HUES64 (cell line): ENCODE measurements around the gene PRDM11.

Experiments used
- H3K27ac ChIP-seq: 2 replicates; pipeline ENCODE4 v1.7.0; 2013; ENCODE audit warnings: low read depth, low read length, inconsistent platforms
- H3K27me3 ChIP-seq: 2 replicates; pipeline ENCODE4 v1.6.1; 2013; ENCODE audit warnings: mild to moderate bottlenecking, low read length; ENCODE audit not compliant: insufficient read depth
- H3K36me3 ChIP-seq: 2 replicates; pipeline ENCODE4 v1.6.1; 2013; ENCODE audit warnings: mild to moderate bottlenecking, low read length; ENCODE audit not compliant: insufficient read depth
- H3K4me1 ChIP-seq: 2 replicates; pipeline ENCODE4 v1.6.1; 2013; ENCODE audit warnings: mild to moderate bottlenecking, low read length, moderate library complexity; ENCODE audit not compliant: insufficient read depth
- H3K4me3 ChIP-seq: 2 replicates; pipeline ENCODE4 v1.5.1; 2013; ENCODE audit warnings: mild to moderate bottlenecking, low read length, moderate library complexity
- H3K9ac ChIP-seq: 2 replicates; pipeline ENCODE4 v1.6.1; 2013; ENCODE audit warnings: mild to moderate bottlenecking, low read depth, low read length
- H3K9me3 ChIP-seq: 2 replicates; pipeline ENCODE4 v1.6.1; 2013; ENCODE audit warnings: low read depth, low read length; ENCODE audit not compliant: insufficient read depth
- WGBS: fragments of 150-250, 120-280 bp; methylation state at CpG from one replicate; pipeline ENCODE4 v1.1.7; 2013; ENCODE audit warnings: missing lambda C conversion rate; 5-methylcytosine and 5-hydroxymethylcytosine counted together

PRDM11 gene

DNA sequence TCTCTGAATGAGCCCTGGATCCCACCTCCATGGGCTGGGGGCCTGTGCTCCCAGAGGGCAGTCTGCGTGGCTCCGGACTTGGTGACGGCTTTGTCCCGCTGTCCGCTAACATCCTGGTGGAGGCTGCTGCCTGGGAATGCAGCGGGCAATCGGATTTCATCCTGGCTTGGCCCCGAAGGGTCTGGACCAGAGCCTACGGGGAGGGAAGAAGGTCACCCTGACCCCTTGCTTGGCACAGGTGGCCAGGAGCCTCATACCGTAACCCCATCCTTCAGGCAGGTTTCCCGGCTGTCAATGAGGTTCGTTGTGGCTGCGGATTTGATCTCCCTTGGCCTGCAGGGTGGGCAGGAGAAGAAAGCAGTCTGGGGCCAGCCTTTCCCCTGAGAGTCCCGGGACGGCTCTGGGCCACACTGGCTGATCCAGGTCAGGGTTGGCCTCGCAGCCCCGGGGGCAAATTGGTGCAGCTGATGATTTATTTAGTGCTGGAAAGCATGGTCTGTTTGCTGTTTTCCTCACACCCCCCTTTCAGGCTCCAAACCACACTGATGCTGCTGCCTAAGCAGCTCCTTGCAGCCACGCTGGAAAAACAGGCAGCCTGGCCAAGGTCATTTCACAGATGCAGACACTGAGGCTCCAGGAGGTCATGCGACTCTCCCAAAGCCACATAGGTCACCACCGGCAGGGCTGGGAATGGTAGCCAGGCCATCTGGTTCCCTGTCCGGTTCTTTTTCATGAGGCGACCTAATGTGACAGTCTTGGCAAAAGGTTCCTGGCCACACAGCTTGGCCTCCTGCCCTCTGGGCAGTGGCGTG is 15.0 kb downstream of the PRDM11 start:
- 92% methylated on average over 23 of the region's 23 CpGs for WGBS
- Histone ChIP-seq H3K4me1 (no peaks in the 10 kb centered on the region), H3K36me3 (no peaks in the 10 kb centered on the region)

DNA sequence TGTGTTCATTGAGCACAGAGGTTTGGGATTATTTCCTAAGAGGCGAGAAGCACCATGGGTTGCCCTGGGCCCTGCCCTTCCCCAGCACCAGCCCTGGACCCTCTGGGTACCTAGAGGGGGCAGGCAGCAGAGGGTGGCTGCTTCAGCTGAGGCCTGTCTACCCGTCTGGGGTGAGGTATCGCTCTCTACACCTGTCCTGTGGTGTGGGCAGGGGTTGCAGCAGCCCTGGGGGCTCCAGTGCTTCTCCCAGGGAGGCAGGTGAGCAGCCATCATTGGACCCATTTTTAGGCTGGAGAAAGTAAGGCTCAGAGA is 15.6 kb downstream of the PRDM11 start:
- WGBS, result 97% methylated on average over 3 of the region's 3 CpGs
- H3K4me1 ChIP-seq, result no peaks in the 10 kb centered on the region
- no peaks in the 10 kb centered on the region for H3K9me3 ChIP-seq
- no peaks in the 10 kb centered on the region for H3K36me3 ChIP-seq
- no peak overlapping the region for H3K4me3 ChIP-seq
- H3K27ac ChIP-seq, result no peak overlapping the region
- H3K27me3 ChIP-seq, result no peaks in the 10 kb centered on the region
- no peak overlapping the region for H3K9ac ChIP-seq

More for the DNA sequence above, 15.0 kb downstream of the PRDM11 start:
- no peak overlapping the region for H3K9ac ChIP-seq
- no peak overlapping the region for H3K27ac ChIP-seq
- no peaks in the 10 kb centered on the region for H3K9me3 ChIP-seq
- H3K27me3 ChIP-seq, result no peaks in the 10 kb centered on the region
- H3K4me3 ChIP-seq, result no peak overlapping the region

DNA sequence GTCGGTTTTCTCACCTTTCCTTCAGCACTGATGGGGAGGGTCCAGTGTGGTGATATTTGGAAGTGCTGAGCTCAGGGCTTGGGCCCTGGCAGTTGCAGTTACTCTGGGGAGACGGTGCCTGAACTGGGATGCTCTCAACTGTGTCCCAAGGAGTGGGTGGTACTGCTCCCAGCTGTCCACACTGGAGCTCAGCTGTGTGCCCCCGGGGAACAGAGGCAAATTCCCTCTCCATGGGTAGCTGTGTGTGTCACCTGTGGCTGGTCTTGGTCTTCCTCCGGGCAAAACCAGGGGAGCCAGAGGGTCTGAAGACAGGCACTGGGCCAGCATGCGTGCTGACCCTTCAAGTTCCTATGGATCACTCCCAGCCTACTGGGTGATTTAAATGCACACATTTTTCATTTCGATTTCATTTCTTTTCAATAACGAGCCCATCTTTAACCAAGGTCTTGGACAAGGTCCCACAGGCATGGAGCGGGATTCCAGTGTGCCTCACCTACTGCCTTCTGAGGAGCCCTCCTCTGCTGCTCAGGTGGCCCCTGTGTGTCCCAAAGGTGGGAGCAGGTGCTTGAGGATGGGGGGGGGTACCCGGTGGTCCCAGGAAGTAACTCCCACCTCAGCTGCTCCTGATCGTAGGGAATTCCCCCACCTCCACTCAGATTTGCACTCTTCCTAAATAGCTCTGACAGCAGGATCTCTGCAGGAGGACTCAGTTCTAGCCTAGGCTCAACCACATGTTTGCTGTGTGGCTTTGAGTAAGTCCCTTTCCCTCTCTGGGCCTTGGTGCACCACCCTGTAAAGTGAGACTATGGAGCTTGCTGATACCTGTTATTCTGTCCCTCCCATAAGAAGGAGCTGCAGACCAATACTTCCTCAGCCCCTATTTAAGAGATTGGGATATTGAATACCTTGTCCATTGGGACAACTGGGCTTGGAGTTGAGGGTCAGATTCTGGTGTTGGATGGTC is 16.8 kb downstream of the PRDM11 start:
- WGBS, result 88% methylated on average over 9 of the region's 10 CpGs
- Histone ChIP-seq H3K4me3 (no peak overlapping the region), H3K9ac (no peak overlapping the region)

DNA sequence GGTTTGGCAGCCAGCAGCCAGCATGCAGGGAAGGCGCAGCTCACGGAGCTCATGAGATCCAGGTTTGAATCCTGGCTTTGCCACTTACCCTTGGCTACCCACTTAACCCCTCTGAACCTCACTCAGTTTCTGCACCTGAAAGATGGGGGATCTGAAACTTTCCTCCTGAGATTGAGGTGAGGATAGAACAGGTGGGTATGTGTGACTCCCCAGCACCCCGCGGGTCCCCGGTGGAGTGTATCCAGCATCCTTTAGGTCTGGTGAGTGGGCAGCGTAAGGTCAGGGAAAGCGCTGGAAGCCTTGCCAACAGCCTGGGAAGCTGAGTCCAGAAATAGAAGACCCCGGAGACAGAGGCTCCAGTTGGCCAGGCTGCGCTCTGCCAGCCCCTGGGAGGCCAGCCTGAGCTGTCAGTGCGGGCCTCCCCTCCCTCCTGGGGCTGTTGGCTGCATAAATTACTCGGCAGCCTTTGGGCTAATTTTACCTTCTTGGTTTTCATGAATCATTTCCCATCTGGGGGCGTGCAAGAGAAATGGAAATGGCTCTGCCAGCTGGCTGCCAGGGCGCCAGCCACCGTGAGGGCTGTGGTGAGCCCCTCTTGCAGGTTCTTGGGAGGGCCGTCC is 17.6 kb downstream of the PRDM11 start:
- Histone ChIP-seq H3K4me3 (no peak overlapping the region), H3K27me3 (no peaks in the 10 kb centered on the region), H3K36me3 (no peaks in the 10 kb centered on the region), H3K9ac (no peak overlapping the region), H3K4me1 (no peaks in the 10 kb centered on the region), H3K27ac (no peak overlapping the region), H3K9me3 (no peaks in the 10 kb centered on the region)
- 83% methylated on average over 15 of the region's 15 CpGs for WGBS

More for the DNA sequence above, 16.8 kb downstream of the PRDM11 start:
- no peaks in the 10 kb centered on the region for H3K27me3 ChIP-seq
- no peaks in the 10 kb centered on the region for H3K36me3 ChIP-seq
- no peaks in the 10 kb centered on the region for H3K9me3 ChIP-seq
- no peak overlapping the region for H3K27ac ChIP-seq
- no peaks in the 10 kb centered on the region for H3K4me1 ChIP-seq

DNA sequence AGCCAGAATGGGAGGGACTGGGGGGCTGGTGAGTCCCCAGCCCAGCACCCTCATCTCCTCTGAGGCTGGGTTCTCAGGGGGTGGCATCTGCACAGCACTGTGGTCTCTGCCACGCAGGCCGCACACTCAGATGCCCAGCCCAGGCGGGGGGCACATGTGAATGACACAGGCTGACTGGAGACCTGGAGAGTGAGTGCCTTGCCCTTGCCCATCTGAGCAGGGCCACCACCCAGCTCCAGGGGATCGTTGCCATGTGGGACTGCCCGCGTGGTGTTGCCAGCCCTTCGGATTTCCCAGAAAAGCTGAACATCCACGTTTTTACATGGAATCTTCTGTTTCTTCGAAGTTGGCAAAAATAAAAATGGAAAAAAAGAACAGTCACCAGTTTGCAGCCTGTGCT is 18.9 kb downstream of the PRDM11 start:
- 94% methylated on average over 9 of the region's 9 CpGs for WGBS
- H3K4me3 ChIP-seq, result no peak overlapping the region
- H3K4me1 ChIP-seq, result no peaks in the 10 kb centered on the region
- H3K9ac ChIP-seq, result no peak overlapping the region
- no peaks in the 10 kb centered on the region for H3K27me3 ChIP-seq
- H3K27ac ChIP-seq, result no peak overlapping the region
- H3K36me3 ChIP-seq, result no peaks in the 10 kb centered on the region
- no peaks in the 10 kb centered on the region for H3K9me3 ChIP-seq

DNA sequence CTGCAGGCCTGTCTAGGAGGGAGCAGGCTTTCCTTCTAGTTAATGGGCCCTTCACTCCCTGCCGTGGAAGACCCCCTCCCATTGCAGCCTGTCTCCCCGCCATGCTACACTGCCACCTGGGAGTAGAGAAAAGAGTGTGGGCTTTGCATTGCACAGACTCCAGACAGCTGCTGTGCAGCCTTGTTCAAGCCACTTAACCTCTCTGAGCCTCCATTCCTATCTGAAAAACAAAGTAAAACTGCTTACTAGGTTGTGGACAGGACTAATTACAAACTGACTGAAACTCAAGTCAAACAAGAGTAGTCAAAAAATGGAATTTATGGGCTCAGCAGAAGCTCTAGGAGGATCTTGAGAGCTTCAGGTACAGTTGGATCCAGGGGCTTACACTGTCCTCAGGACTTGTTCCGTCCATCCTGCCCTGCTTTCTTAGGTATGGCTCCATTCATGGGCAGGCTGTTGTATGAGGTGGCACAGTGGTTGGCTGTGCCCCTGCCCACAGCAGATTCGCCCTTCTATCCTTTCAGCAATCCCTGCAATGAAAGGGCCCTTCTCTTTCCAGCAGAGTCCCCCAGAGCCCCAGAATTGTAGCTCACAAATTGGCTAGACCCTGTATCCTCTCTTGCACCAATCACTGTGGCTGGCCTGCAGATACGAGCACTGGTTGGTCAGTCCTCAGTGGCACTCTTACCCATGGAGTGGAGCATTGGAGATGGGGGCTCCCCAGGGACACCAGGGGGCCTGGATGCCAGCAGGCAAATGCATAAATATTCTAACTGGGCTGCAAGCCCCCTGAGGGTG is 19.6 kb downstream of the PRDM11 start:
- Histone ChIP-seq H3K27me3 (no peaks in the 10 kb centered on the region), H3K27ac (no peak overlapping the region), H3K36me3 (no peaks in the 10 kb centered on the region), H3K9ac (no peak overlapping the region), H3K4me1 (no peaks in the 10 kb centered on the region), H3K9me3 (no peaks in the 10 kb centered on the region), H3K4me3 (no peak overlapping the region)
- WGBS, result 87% methylated on average over 5 of the region's 5 CpGs

DNA sequence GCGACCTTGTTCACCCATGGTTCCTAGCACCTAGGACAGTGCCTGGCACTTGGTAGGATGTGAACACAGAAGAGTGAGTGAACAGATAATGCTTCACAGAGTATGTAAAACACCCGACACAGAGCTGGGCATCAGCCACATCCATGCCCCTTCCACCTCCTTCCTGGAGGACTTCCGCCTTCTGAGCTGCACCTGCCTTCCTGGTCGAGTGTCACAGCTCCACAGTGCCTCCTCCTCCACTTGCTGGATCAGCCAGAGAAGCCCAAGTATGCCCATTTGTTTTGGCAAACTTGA is 20.1 kb downstream of the PRDM11 start:
- Histone ChIP-seq H3K9me3 (no peaks in the 10 kb centered on the region), H3K27ac (no peak overlapping the region), H3K4me3 (no peak overlapping the region), H3K36me3 (no peaks in the 10 kb centered on the region), H3K27me3 (no peaks in the 10 kb centered on the region), H3K9ac (no peak overlapping the region), H3K4me1 (no peaks in the 10 kb centered on the region)
- 82% methylated on average over 4 of the region's 4 CpGs for WGBS

DNA sequence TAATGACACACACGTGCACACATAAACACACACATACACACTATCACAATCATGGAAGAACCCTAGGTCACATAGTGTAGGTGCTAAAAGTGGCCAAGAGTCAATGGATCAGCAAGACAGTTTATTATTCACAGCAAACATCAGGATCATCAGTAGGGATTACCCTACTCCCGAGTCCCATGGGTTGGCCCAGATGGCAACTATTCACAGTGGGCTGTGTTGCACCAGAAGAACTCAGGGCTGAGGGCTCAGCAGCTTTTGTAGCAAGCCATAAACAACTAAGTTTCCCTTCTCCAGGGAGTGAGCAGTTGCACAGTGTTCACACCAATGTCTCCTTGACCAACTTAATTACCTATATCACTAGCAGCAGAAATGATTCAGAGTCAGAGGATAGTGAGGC is 20.8 kb downstream of the PRDM11 start:
- Histone ChIP-seq H3K4me3 (no peak overlapping the region), H3K9me3 (no peaks in the 10 kb centered on the region)
- 93% methylated on average over 2 of the region's 2 CpGs for WGBS

DNA sequence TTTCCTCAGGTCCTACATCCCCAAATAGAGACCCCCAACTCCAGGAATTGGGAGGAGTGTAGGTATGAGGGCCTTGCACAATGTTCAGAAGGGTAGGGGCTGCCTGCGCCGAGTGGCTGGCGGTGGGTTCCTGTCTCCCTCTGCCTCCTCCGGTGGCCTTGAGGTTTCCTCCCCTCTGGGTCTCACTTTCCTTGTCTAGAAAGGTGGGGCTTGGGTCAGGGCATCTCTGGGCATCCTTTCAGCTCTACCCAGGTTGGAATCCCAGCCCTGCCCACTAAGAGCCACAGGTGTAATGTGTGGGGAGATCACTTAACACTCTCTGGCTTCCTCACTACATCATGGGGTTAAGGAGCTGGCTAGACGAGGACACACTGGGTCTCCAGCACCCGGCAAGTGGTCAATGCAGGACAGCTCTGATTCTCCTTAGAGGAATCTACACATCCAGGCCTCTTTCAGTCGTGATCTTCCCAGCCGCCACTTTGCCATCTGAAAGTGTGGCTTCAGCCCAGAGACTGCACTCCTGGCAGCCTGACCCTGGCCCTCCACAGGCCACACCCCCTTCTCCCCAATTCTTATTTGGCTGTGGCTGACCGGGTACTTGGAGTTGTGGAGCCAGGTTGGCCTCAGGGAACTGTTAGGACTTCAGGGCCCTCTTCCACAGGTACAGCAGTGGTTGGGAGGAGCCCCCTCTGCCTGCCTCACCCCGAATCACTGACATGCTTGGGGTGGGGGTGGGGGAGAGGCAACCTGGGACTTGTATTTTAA is 22.1 kb downstream of the PRDM11 start:
- WGBS, result 82% methylated on average over 10 of the region's 10 CpGs
- H3K27me3 ChIP-seq, result no peaks in the 10 kb centered on the region

More for the DNA sequence above, 20.8 kb downstream of the PRDM11 start:
- Histone ChIP-seq H3K27me3 (no peaks in the 10 kb centered on the region), H3K36me3 (no peaks in the 10 kb centered on the region), H3K4me1 (no peaks in the 10 kb centered on the region), H3K27ac (no peak overlapping the region), H3K9ac (no peak overlapping the region)

DNA sequence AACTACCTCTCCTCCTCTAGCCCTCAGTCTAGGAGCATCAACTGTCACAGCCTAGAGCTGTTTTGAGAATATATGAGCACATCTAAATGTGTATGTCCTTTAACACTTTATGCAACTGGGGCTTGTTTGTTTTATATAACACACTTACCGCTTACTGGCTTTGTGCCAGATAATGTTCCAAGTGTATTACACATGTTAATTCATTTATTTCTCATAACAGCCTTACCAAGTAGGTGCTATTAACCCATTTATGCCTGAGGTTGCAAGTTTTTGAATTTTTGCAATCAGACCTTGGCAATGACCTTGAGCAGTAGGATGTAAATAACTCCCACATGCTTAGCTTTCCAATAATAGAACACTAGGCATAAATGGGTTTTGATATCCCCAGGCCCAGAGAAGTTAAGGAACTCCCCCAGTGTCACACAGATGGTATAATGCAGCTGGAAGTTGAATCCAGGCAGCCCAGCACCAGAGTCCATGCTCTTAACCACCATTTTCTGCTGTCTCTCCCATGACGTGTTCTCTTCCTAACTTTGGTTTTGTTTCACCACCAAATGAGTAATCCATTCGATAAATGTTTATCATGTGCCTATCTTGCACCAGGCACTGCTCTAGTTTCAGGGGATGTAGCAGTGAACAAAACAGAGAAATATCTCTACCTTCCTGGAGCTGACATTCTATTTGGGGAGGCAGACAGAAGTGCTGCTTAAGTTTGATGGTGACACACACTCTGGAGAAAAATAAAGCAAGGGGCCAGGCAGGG is 23.1 kb downstream of the PRDM11 start:
- 95% methylated on average over 3 of the region's 3 CpGs for WGBS
- Histone ChIP-seq H3K9ac (no peak overlapping the region), H3K27ac (no peak overlapping the region), H3K4me3 (no peak overlapping the region), H3K4me1 (no peaks in the 10 kb centered on the region), H3K27me3 (no peaks in the 10 kb centered on the region), H3K9me3 (no peaks in the 10 kb centered on the region), H3K36me3 (no peaks in the 10 kb centered on the region)

More for the DNA sequence above, 22.1 kb downstream of the PRDM11 start:
- Histone ChIP-seq H3K4me3 (no peak overlapping the region), H3K36me3 (no peaks in the 10 kb centered on the region), H3K9me3 (no peaks in the 10 kb centered on the region), H3K27ac (no peak overlapping the region), H3K9ac (no peak overlapping the region), H3K4me1 (no peaks in the 10 kb centered on the region)
